T-cell (primary cell): Measurements from ENCODE around the gene PUM1. TPM values are rescaled to one million over a fixed set of nuclear protein-coding genes. Genes with fewer than 3 reads are reported as not detected.
"Not testable (repeated sequence)": the region's sequence is repeated elsewhere in the genome, so short reads cannot be mapped to it uniquely, and the experiment has no call there.

ENCODE experiments used
- ATAC-seq, 4 experiments: fragments of 200-7000 bp in 3 of 4; fragments of 150-1000 bp in 1 of 4; cut with Tn5 transposase; replicated peaks in 1 of 4; 1 replicate in 3 of 4; 2 replicates in 1 of 4; pipeline ENCODE4 v1.10.0; 2021; ENCODE audit warnings: moderate library complexity in 3 of 4, mild to moderate bottlenecking in 2 of 4, moderate number of reproducible peaks in 1 of 4
- CTCF ChIA-PET, 2 donors: fragments of 300-600 bp; sonication (Branson Sonifier 250); formaldehyde crosslinking; loops; one replicate each; lab custom pipeline; 2022; ENCODE audit warnings: antibody characterized with exemption in 2 of 2; lab: Charles Lee
- POLR2A ChIA-PET, 2 donors: fragments of 300-600 bp; sonication (Branson Sonifier 250); formaldehyde crosslinking; loops; one replicate each; lab custom pipeline; 2022; ENCODE audit warnings: antibody characterized with exemption in 2 of 2; lab: Charles Lee
- DNase-seq, 35 experiments: peaks; one replicate each; pipeline versions ENCODE4 v3.0.0 to v3.0.0-alpha.2; 2013 to 2023
- H3K27ac ChIP-seq: one replicate; pipeline ENCODE4 v1.5.1; 2013; ENCODE audit warnings: low read length
- H3K27me3 ChIP-seq, 2 experiments: replicated peaks in 1 of 2; 1 replicate in 1 of 2; 2 replicates in 1 of 2; pipeline versions ENCODE4 v1.6.1 to v1.7.0; 2013; ENCODE audit warnings: low read length in 1 of 2, mixed read lengths in 1 of 2; ENCODE audit not compliant: control insufficient read depth in 2 of 2, insufficient read depth in 2 of 2; ENCODE audit errors: extremely low read depth in 1 of 2
- H3K36me3 ChIP-seq, 2 donors: 1 replicate in 1 of 2; 2 replicates in 1 of 2; pipeline versions ENCODE4 v1.6.1 to v1.7.0; 2013; ENCODE audit warnings: low read length in 1 of 2; ENCODE audit not compliant: control insufficient read depth in 2 of 2, insufficient read depth in 1 of 2; ENCODE audit errors: extremely low read depth in 1 of 2
- H3K4me1 ChIP-seq, 2 experiments: 1 replicate in 1 of 2; 2 replicates in 1 of 2; pipeline versions ENCODE4 v1.6.1 to v1.7.0; 2013; ENCODE audit warnings: low read length in 2 of 2, mixed read lengths in 1 of 2; ENCODE audit not compliant: insufficient read depth in 2 of 2, control insufficient read depth in 1 of 2; ENCODE audit errors: extremely low read depth in 1 of 2
- H3K4me3 ChIP-seq, 2 donors: 1 replicate in 1 of 2; 2 replicates in 1 of 2; pipeline versions ENCODE4 v1.5.1 to v1.7.0; 2013; ENCODE audit warnings: mild to moderate bottlenecking in 2 of 2, low read length in 1 of 2, moderate library complexity in 1 of 2; ENCODE audit not compliant: control insufficient read depth in 1 of 2; ENCODE audit errors: extremely low read depth in 1 of 2
- H3K9me3 ChIP-seq: 2 replicates; pipeline ENCODE4 v1.7.0; 2013
- H3K27ac Mint-ChIP-seq, 2 donors: one replicate each; pipeline ENCODE4 v1.8.0; 2020 to 2021; ENCODE audit warnings: mild to moderate bottlenecking in 2 of 2, mixed read lengths in 2 of 2
- H3K27me3 Mint-ChIP-seq, 2 donors: one replicate each; pipeline ENCODE4 v1.8.0; 2021 to 2022; ENCODE audit warnings: mixed read lengths in 2 of 2
- H3K36me3 Mint-ChIP-seq: one replicate; pipeline ENCODE4 v1.8.0; 2021; ENCODE audit warnings: mixed read lengths
- H3K4me1 Mint-ChIP-seq, 3 donors: one replicate each; pipeline ENCODE4 v1.8.0; 2020 to 2022; ENCODE audit warnings: mixed read lengths in 3 of 3, mild to moderate bottlenecking in 1 of 3
- H3K4me3 Mint-ChIP-seq, 3 donors: one replicate each; pipeline ENCODE4 v1.8.0; 2020 to 2022; ENCODE audit warnings: mild to moderate bottlenecking in 3 of 3, mixed read lengths in 3 of 3, moderate library complexity in 3 of 3
- H3K9me3 Mint-ChIP-seq, 3 donors: one replicate each; pipeline ENCODE4 v1.8.0; 2020 to 2022; ENCODE audit warnings: mixed read lengths in 3 of 3
- WGBS: methylation state at CpG from one replicate; pipeline ENCODE4 v1.1.5; 2013; ENCODE audit warnings: missing lambda C conversion rate; ENCODE audit not compliant: insufficient coverage; 5-methylcytosine and 5-hydroxymethylcytosine counted together
- total RNA-seq, 35 experiments: library from RNA in 6 of 35; stranded (reverse) in 6 of 35; fragments of 120-200 nt in 1 of 35; gene quantifications; one replicate each; pipeline versions ENCODE4 v1.2.1 to v1.2.4 and lab custom pipeline; 2013 to 2026

The PUM1 gene
- total RNA-seq, 5 donors from 2014 or later (not counting 1 experiment from before 2014, with no cell fraction given): 146 to 229 (median 154) TPM

GRCh38 chr1:31043631-31044030, 21.9 kb downstream of the PUM1 start:
- H3K27ac ChIP-seq: no peak overlapping the region
- WGBS: no CpG with 5 or more reads among the region's 2 CpGs
- Mint-ChIP-seq H3K27me3 (no peaks in the 10 kb centered on the region), H3K36me3 (peaks cover 30% of the 10 kb centered on the region), H3K4me1 (peaks cover 51 to 58% (median 58%) of the 10 kb centered on the region in 3 donors), H3K9me3 (no peaks in the 10 kb centered on the region), H3K4me3 (no peak overlapping the region), H3K27ac (no peak overlapping the region)
- no peaks in the 10 kb centered on the region for H3K27me3 ChIP-seq
- no peaks in the 10 kb centered on the region for H3K9me3 ChIP-seq
- peaks cover 5 to 31% of the 10 kb centered on the region in 2 experiments for H3K4me1 ChIP-seq
- no peak overlapping the region for H3K4me3 ChIP-seq
- H3K36me3 ChIP-seq: peaks cover 14 to 23% of the 10 kb centered on the region in 2 donors
- ChIA-PET CTCF (no interaction called here), POLR2A (no interaction called here)
- no peak for DNase-seq
- no peak for ATAC-seq

- Mint-ChIP-seq H3K9me3 (no peaks in the 10 kb centered on the region), H3K27me3 (no peaks in the 10 kb centered on the region), H3K4me3 (peak overlapping the region in 1 of 3 donors; percentile 28), H3K36me3 (peaks cover 37% of the 10 kb centered on the region), H3K27ac (no peak overlapping the region), H3K4me1 (peaks cover 55 to 63% (median 63%) of the 10 kb centered on the region in 3 donors)
- Histone ChIP-seq H3K9me3 (no peaks in the 10 kb centered on the region), H3K36me3 (peaks cover 14 to 23% of the 10 kb centered on the region in 2 donors), H3K4me1 (peaks cover 5 to 28% of the 10 kb centered on the region in 2 experiments), H3K27me3 (no peaks in the 10 kb centered on the region), H3K27ac (no peak overlapping the region), H3K4me3 (no peak overlapping the region)
- ATAC-seq (no peak), DNase-seq (no peak)
- ChIA-PET POLR2A (no interaction called here), CTCF (interaction anchor here in 1 of 2 donors (0.6 kb wide), 1 partner anchor 10 kb away, joined by 3 read pairs; no protein-coding TSS in a partner anchor)
- 93% methylated on average over 4 of the region's 6 CpGs for WGBS
These were observed 22.9 kb downstream of the PUM1 start for GRCh38 chr1:31042656-31043055.

- H3K4me1 ChIP-seq: peaks cover 3 to 32% of the 10 kb centered on the region in 2 experiments
- CTCF ChIA-PET: interaction anchor here in 1 of 2 donors (0.5 kb wide), 1 partner anchor 8 kb away, joined by 3 read pairs; no protein-coding TSS in a partner anchor
- ATAC-seq (no peak), DNase-seq (no peak)
- H3K27ac ChIP-seq: no peak overlapping the region
- Mint-ChIP-seq H3K27me3 (no peaks in the 10 kb centered on the region), H3K27ac (no peak overlapping the region), H3K4me1 (peaks cover 58 to 63% (median 62%) of the 10 kb centered on the region in 3 donors), H3K9me3 (no peaks in the 10 kb centered on the region), H3K4me3 (no peak overlapping the region), H3K36me3 (peaks cover 44% of the 10 kb centered on the region)
- peaks cover 7 to 20% of the 10 kb centered on the region in 2 donors for H3K36me3 ChIP-seq
- POLR2A ChIA-PET: no interaction called here
- no peaks in the 10 kb centered on the region for H3K9me3 ChIP-seq
- no peaks in the 10 kb centered on the region for H3K27me3 ChIP-seq
- no peak overlapping the region for H3K4me3 ChIP-seq
These were observed 24.0 kb downstream of the PUM1 start for GRCh38 chr1:31041529-31041928.

- H3K27me3 ChIP-seq: no peaks in the 10 kb centered on the region
- Mint-ChIP-seq H3K9me3 (no peaks in the 10 kb centered on the region), H3K27ac (no peak overlapping the region), H3K4me3 (peak overlapping the region in 1 of 3 donors; percentile 22), H3K4me1 (peaks cover 68 to 72% (median 70%) of the 10 kb centered on the region in 3 donors), H3K36me3 (peaks cover 40% of the 10 kb centered on the region), H3K27me3 (no peaks in the 10 kb centered on the region)
- DNase-seq: no peak
- H3K36me3 ChIP-seq: peaks cover 2 to 19% of the 10 kb centered on the region in 2 donors
- ChIA-PET CTCF (no interaction called here), POLR2A (no interaction called here)
- H3K27ac ChIP-seq: no peak overlapping the region
- H3K4me1 ChIP-seq: peaks cover 3 to 37% of the 10 kb centered on the region in 2 experiments
- WGBS: 100% methylated on average over 1 of the region's 3 CpGs
- no peak overlapping the region for H3K4me3 ChIP-seq
- H3K9me3 ChIP-seq: no peaks in the 10 kb centered on the region
- ATAC-seq: no peak
These were observed 25.5 kb downstream of the PUM1 start for GRCh38 chr1:31040038-31040437.

GRCh38 chr1:31038935-31039334, 26.6 kb downstream of the PUM1 start:
- H3K27ac Mint-ChIP-seq, H3K9me3 Mint-ChIP-seq, H3K27me3 Mint-ChIP-seq, H3K4me3 ChIP-seq, H3K4me3 Mint-ChIP-seq, H3K27ac ChIP-seq, DNase-seq, POLR2A ChIA-PET, H3K9me3 ChIP-seq, ATAC-seq, CTCF ChIA-PET, H3K27me3 ChIP-seq: not testable (repeated sequence)
- WGBS: 78% methylated on average over 4 of the region's 5 CpGs
- Histone ChIP-seq H3K36me3 (peaks cover 2 to 20% of the 10 kb centered on the region in 2 donors), H3K4me1 (peaks cover 6 to 38% of the 10 kb centered on the region in 2 experiments)
- Mint-ChIP-seq H3K4me1 (peaks cover 76 to 82% (median 80%) of the 10 kb centered on the region in 3 donors), H3K36me3 (peaks cover 48% of the 10 kb centered on the region)

GRCh38 chr1:31038360-31038759, 27.2 kb downstream of the PUM1 start:
- no peaks in the 10 kb centered on the region for H3K27me3 Mint-ChIP-seq
- peaks cover 43% of the 10 kb centered on the region for H3K36me3 Mint-ChIP-seq
- ATAC-seq (no peak), DNase-seq (no peak)
- peaks cover 2 to 15% of the 10 kb centered on the region in 2 donors for H3K36me3 ChIP-seq
- ChIA-PET CTCF (no interaction called here), POLR2A (interaction anchor here (0.5 to 0.8 kb wide), 2 partner anchors 12 to 15 kb away, joined by 3 read pairs; no protein-coding TSS in a partner anchor)
- no peaks in the 10 kb centered on the region for H3K9me3 Mint-ChIP-seq
- H3K4me3 ChIP-seq: no peak overlapping the region
- peaks cover 6 to 43% of the 10 kb centered on the region in 2 experiments for H3K4me1 ChIP-seq
- no peak overlapping the region for H3K4me3 Mint-ChIP-seq
- H3K27ac Mint-ChIP-seq: no peak overlapping the region
- H3K9me3 ChIP-seq: no peaks in the 10 kb centered on the region
- no peaks in the 10 kb centered on the region for H3K27me3 ChIP-seq
- 100% methylated on average over 1 of the region's 5 CpGs for WGBS
- H3K4me1 Mint-ChIP-seq: peaks cover 76 to 83% (median 80%) of the 10 kb centered on the region in 3 donors
- no peak overlapping the region for H3K27ac ChIP-seq
